Measurements from ENCODE around the gene RPL18.

Gene RPL18

GRCh38 chr19:48624067-48624594 is 5.2 kb upstream of the RPL18 start:
- Histone ChIP-seq H3K36me3 (ENCODE audit: low read depth) (peaks cover 4% of the 10 kb centered on the region; the same call in 1 of the 2 replicates), H3K27me3 (ENCODE audit: insufficient read depth, poor library complexity, severe bottlenecking) (no peaks in the 10 kb centered on the region), H3K4me3 (ENCODE audit: severe bottlenecking) (peak overlapping the region; percentile 6), H3K9me3 (ENCODE audit: severe bottlenecking) (no peaks in the 10 kb centered on the region), H3K27ac (ENCODE audit: poor library complexity, severe bottlenecking) (peak overlapping the region; percentile 27), H3K4me1 (ENCODE audit: insufficient read depth, poor library complexity, severe bottlenecking) (peaks cover 7% of the 10 kb centered on the region)
- ATAC-seq (ENCODE audit: low read depth) = peak; percentile 83
- TF ChIP-seq CTCF (IDR thresholded peaks at IDR 0.05; ENCODE audit: poor library complexity, severe bottlenecking) = no peak
- DNase-seq (ENCODE audit: low spot score) = peak; percentile 97

- no peak for ATAC-seq (ENCODE audit: low read depth)
- Histone ChIP-seq H3K36me3 (ENCODE audit: low read depth) (peaks cover 4% of the 10 kb centered on the region; the same call in 1 of the 2 replicates), H3K27me3 (ENCODE audit: insufficient read depth, poor library complexity, severe bottlenecking) (no peaks in the 10 kb centered on the region), H3K9me3 (ENCODE audit: severe bottlenecking) (no peaks in the 10 kb centered on the region), H3K4me1 (ENCODE audit: insufficient read depth, poor library complexity, severe bottlenecking) (peaks cover 7% of the 10 kb centered on the region), H3K27ac (ENCODE audit: poor library complexity, severe bottlenecking) (peak overlapping the region; percentile 27), H3K4me3 (ENCODE audit: severe bottlenecking) (peak overlapping the region; percentile 6)
- DNase-seq (ENCODE audit: low spot score) = no peak
- TF ChIP-seq CTCF (IDR thresholded peaks at IDR 0.05; ENCODE audit: poor library complexity, severe bottlenecking) = no peak
These were observed 4.6 kb upstream of the RPL18 start for GRCh38 chr19:48623556-48624066.

DNA sequence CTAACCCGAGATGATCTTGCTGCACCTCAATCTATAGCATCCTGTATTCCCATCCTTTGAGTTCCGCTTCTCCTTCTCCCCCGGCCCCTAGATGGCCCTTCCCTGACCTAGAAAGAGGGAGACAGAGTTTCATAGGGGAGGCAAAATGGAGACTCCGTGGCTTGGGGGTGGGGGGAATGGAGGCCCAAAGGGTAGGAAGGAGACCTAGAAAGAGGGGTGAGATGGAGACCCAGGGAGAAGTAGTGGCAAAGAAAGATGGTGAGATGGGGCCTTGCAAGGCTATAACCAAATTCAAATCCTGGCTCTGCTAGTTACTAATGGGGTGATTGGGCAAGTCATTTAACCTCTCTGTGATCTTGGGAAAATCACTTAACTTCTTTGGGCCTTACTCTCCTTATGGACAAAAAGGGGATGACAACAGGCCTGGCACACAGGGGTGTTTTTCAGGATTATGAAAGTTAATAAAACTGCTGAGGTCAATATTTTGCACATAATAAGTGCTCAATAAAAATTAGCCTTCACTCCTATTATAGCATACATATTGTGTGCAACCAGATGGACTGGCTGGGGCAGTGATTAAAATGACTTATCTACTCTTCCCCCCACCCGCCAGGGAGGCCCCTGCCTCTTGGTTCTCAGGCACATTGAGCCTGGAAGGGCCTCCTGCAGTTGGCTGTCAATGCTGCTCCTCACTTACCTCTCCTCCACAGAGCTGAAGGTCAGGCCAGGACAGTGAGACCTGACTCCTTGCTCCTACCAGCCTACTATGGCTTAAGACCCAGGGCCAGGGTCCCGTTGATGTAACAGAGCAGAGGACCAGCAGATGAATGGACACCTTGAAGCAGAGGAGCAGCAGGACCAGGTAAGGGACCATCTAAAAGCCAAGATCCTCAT is 961 bp upstream of the RPL18 start:
- H3K27ac ChIP-seq (ENCODE audit: poor library complexity, severe bottlenecking) = peak overlapping the region; percentile 78
- no peak for TF ChIP-seq CTCF (IDR thresholded peaks at IDR 0.05; ENCODE audit: poor library complexity, severe bottlenecking)

DNA sequence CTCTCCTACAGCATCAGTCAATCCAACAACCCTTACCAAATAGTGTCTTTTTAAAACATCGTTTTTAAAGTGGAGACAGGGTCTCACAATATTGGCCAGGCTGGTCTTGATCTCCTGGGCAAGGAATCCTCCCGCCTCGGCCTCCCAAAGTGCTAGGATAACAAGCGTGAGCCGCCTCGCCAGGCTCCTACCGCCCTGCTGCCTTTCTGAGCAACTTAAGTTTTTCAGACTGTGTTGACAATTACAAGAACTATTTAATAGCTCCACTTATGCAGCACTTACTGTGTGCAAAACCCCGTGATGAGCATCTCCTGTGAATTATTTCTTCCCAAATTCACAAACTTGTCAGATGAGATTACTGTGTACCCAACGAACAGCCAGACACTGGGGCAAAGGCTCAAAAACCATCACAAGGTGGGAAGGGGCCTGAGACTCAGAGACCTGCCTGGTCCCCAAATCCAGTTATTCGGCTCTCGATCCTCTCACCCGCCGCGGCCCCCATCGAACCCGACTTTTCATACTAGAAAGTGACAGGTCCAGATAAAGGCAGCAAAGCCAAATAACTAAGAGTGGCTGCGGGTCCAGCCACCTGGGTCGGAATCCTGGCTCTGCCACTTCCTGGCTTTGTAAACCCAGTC is 581 bp downstream of the RPL18 start:
- peak overlapping the region; percentile 77 for H3K4me3 ChIP-seq (ENCODE audit: severe bottlenecking)
- H3K27me3 ChIP-seq (ENCODE audit: insufficient read depth, poor library complexity, severe bottlenecking) = no peaks in the 10 kb centered on the region
- H3K4me1 ChIP-seq (ENCODE audit: insufficient read depth, poor library complexity, severe bottlenecking) = peaks cover 28% of the 10 kb centered on the region
- DNase-seq (ENCODE audit: low spot score) (no peak), ATAC-seq (ENCODE audit: low read depth) (no peak)
- TF ChIP-seq CTCF (IDR thresholded peaks at IDR 0.05; ENCODE audit: poor library complexity, severe bottlenecking) = no peak
- peak overlapping the region; percentile 78 for H3K27ac ChIP-seq (ENCODE audit: poor library complexity, severe bottlenecking)
- H3K36me3 ChIP-seq (ENCODE audit: low read depth) = peaks cover 40% of the 10 kb centered on the region
- no peaks in the 10 kb centered on the region for H3K9me3 ChIP-seq (ENCODE audit: severe bottlenecking)

More for the DNA sequence above, 961 bp upstream of the RPL18 start:
- peaks cover 28% of the 10 kb centered on the region for H3K4me1 ChIP-seq (ENCODE audit: insufficient read depth, poor library complexity, severe bottlenecking)
- no peaks in the 10 kb centered on the region for H3K9me3 ChIP-seq (ENCODE audit: severe bottlenecking)
- DNase-seq (ENCODE audit: low spot score) (no peak), ATAC-seq (ENCODE audit: low read depth) (no peak)
- peak overlapping the region; percentile 77 for H3K4me3 ChIP-seq (ENCODE audit: severe bottlenecking)
- H3K27me3 ChIP-seq (ENCODE audit: insufficient read depth, poor library complexity, severe bottlenecking) = no peaks in the 10 kb centered on the region
- H3K36me3 ChIP-seq (ENCODE audit: low read depth) = peaks cover 40% of the 10 kb centered on the region
